GM23248 (cell line): ENCODE measurements around the gene SHISA9.

ENCODE experiments used
- EZH2 ChIP-seq: fragments of 200-600 bp; sonication (generic); IDR thresholded peaks from 2 replicates; pipeline ENCODE4 v1.6.1; 2018; ENCODE audit warnings: antibody characterized with exemption, mild to moderate bottlenecking; ENCODE audit not compliant: insufficient read depth, poor library complexity, severe bottlenecking
- EZH2phosphoT487 ChIP-seq: fragments of 200-600 bp; sonication (generic); IDR thresholded peaks from 2 replicates; pipeline ENCODE4 v1.6.1; 2018; ENCODE audit warnings: antibody characterized with exemption, moderate library complexity, mild to moderate bottlenecking, low read depth; ENCODE audit not compliant: insufficient read depth

- no peak for TF ChIP-seq EZH2
- TF ChIP-seq EZH2phosphoT487, result no peak
Measured at GRCh38 chr16:12988071-12988470, 86.7 kb downstream of the SHISA9 start.
